ENCODE measurements around the gene PRRX2. TPM values are rescaled to one million over a fixed set of nuclear protein-coding genes. Genes with fewer than 3 reads are reported as not detected.

PRRX2 gene
- total and polyA plus RNA-seq, 3 donors from 2014 or later = 14.6 to 19.1 (median 15.3) TPM

- 93 to 95% methylated on average over 11 of the region's 11 CpGs for WGBS, 2 donors
- Histone ChIP-seq H3K9me3 (no peaks in the 10 kb centered on the region), H3K27me3 (no peaks in the 10 kb centered on the region), H3K27ac (no peak overlapping the region), H3K4me3 (no peak overlapping the region), H3K4me1 (no peaks in the 10 kb centered on the region), H3K36me3 (ENCODE audit: low read depth, missing control alignments) (no peaks in the 10 kb centered on the region)
- no peak for DNase-seq
- TF ChIP-seq POLR2A (IDR thresholded peaks at IDR 0.05) = no peak
- TF ChIP-seq CTCF (IDR thresholded peaks at IDR 0.05) = no peak
- intact Hi-C loops (cut with DNase I; ENCODE audit: low total_unique reads) = no loop called here
Observed at GRCh38 chr9:129688285-129689043, 23.0 kb downstream of the PRRX2 start.

GRCh38 chr9:129692534-129692933 is 27.1 kb downstream of the PRRX2 start:
- intact Hi-C loops (cut with DNase I; ENCODE audit: low total_unique reads) = no loop called here
- no peak overlapping the region for H3K4me3 ChIP-seq
- DNase-seq = no peak
- no peaks in the 10 kb centered on the region for H3K9me3 ChIP-seq
- no peak overlapping the region for H3K27ac ChIP-seq
- 89 to 90% methylated on average over 5 of the region's 5 CpGs for WGBS, 2 donors
- peaks cover 3% of the 10 kb centered on the region for H3K4me1 ChIP-seq
- no peaks in the 10 kb centered on the region for H3K36me3 ChIP-seq (ENCODE audit: low read depth, missing control alignments)
- no peak for TF ChIP-seq POLR2A (IDR thresholded peaks at IDR 0.05)
- TF ChIP-seq CTCF (IDR thresholded peaks at IDR 0.05) = no peak
- no peaks in the 10 kb centered on the region for H3K27me3 ChIP-seq

- Histone ChIP-seq H3K9me3 (no peaks in the 10 kb centered on the region), H3K36me3 (ENCODE audit: low read depth, missing control alignments) (no peaks in the 10 kb centered on the region), H3K4me3 (no peak overlapping the region), H3K27me3 (no peaks in the 10 kb centered on the region), H3K27ac (no peak overlapping the region), H3K4me1 (peaks cover 8% of the 10 kb centered on the region)
- WGBS, 2 donors = 84 to 86% methylated on average over 8 of the region's 8 CpGs
- intact Hi-C loops (cut with DNase I; ENCODE audit: low total_unique reads) = no loop called here
- DNase-seq = no peak
- TF ChIP-seq POLR2A (IDR thresholded peaks at IDR 0.05) = no peak
- no peak for TF ChIP-seq CTCF (IDR thresholded peaks at IDR 0.05)
Observed at GRCh38 chr9:129693741-129694140, 28.3 kb downstream of the PRRX2 start.

- 69 to 81% methylated on average over 8 to 11 of the region's 11 CpGs for WGBS, 2 donors
Observed at GRCh38 chr9:129694243-129694646, 28.8 kb downstream of the PRRX2 start.

More at GRCh38 chr9:129694243-129694646, 28.8 kb downstream of the PRRX2 start:
- H3K27me3 ChIP-seq = no peaks in the 10 kb centered on the region
- TF ChIP-seq POLR2A (IDR thresholded peaks at IDR 0.05) (no peak), CTCF (IDR thresholded peaks at IDR 0.05) (no peak)
- no peak for DNase-seq
- H3K27ac ChIP-seq = no peak overlapping the region
- no peak overlapping the region for H3K4me3 ChIP-seq
- H3K9me3 ChIP-seq = no peaks in the 10 kb centered on the region
- peaks cover 8% of the 10 kb centered on the region for H3K4me1 ChIP-seq
- intact Hi-C loops (cut with DNase I; ENCODE audit: low total_unique reads) = no loop called here
- H3K36me3 ChIP-seq (ENCODE audit: low read depth, missing control alignments) = no peaks in the 10 kb centered on the region
